Cortex of kidney (tissue), 1 donor: ENCODE data around the gene DISC1.
"Not testable (repeated sequence)": the region's sequence is repeated elsewhere in the genome, so short reads cannot be mapped to it uniquely, and the experiment has no call there.

ENCODE experiments used
- DNase-seq: peaks from one replicate; lab custom pipeline; 2025; lab: John Stamatoyannopoulos, UW

The DISC1 gene

GRCh38 chr1:231636157-231636556 lies 9.6 kb downstream of the DISC1 start:
- DNase-seq, result no peak

- not testable (repeated sequence) for DNase-seq
These were observed 10.3 kb downstream of the DISC1 start for GRCh38 chr1:231636922-231637321.

- no peak for DNase-seq
These were observed 12.1 kb downstream of the DISC1 start for GRCh38 chr1:231638647-231639046.

GRCh38 chr1:231639819-231640218 lies 13.2 kb downstream of the DISC1 start:
- DNase-seq, result no peak

GRCh38 chr1:231641444-231641843 lies 14.9 kb downstream of the DISC1 start:
- not testable (repeated sequence) for DNase-seq

GRCh38 chr1:231642061-231642460 lies 15.5 kb downstream of the DISC1 start:
- not testable (repeated sequence) for DNase-seq

- DNase-seq, result no peak
These were observed 16.0 kb downstream of the DISC1 start for GRCh38 chr1:231642618-231643017.

- DNase-seq, result no peak
These were observed 16.7 kb downstream of the DISC1 start for GRCh38 chr1:231643071-231643934.

- DNase-seq, result no peak
These were observed 17.3 kb downstream of the DISC1 start for GRCh38 chr1:231643935-231644237.

GRCh38 chr1:231645634-231646033 lies 19.0 kb downstream of the DISC1 start:
- not testable (repeated sequence) for DNase-seq

- DNase-seq, result not testable (repeated sequence)
These were observed 19.6 kb downstream of the DISC1 start for GRCh38 chr1:231646165-231646564.

GRCh38 chr1:231651621-231652260 lies 25.2 kb downstream of the DISC1 start:
- DNase-seq, result not testable (repeated sequence)

GRCh38 chr1:231653632-231654031 lies 27.0 kb downstream of the DISC1 start:
- no peak for DNase-seq

GRCh38 chr1:231656741-231657140 lies 30.2 kb downstream of the DISC1 start:
- DNase-seq, result no peak

GRCh38 chr1:231658223-231658622 lies 31.6 kb downstream of the DISC1 start:
- not testable (repeated sequence) for DNase-seq

GRCh38 chr1:231660198-231660597 lies 33.6 kb downstream of the DISC1 start:
- no peak for DNase-seq

- no peak for DNase-seq
These were observed 36.7 kb downstream of the DISC1 start for GRCh38 chr1:231663211-231663792.

- DNase-seq, result no peak
These were observed 38.5 kb downstream of the DISC1 start for GRCh38 chr1:231665101-231665500.

- DNase-seq, result no peak
These were observed 39.1 kb downstream of the DISC1 start for GRCh38 chr1:231665726-231666125.

GRCh38 chr1:231666220-231666936 lies 39.8 kb downstream of the DISC1 start:
- DNase-seq, result no peak

GRCh38 chr1:231666937-231667608 lies 40.5 kb downstream of the DISC1 start:
- no peak for DNase-seq
